NCI-H1694 treated with DMSO at 0.1 percent for 48 hours (cell line): ENCODE measurements around the gene UBA52.

Experiments
- DNase-seq: peaks from one replicate; lab custom pipeline; 2025; lab: John Stamatoyannopoulos, UW

Gene UBA52

GRCh38 chr19:18608805-18609716 lies 37.4 kb downstream of the UBA52 start:
- DNase-seq = no peak

- no peak for DNase-seq
These were observed 38.0 kb downstream of the UBA52 start for GRCh38 chr19:18609717-18610051.

- no peak for DNase-seq
These were observed 38.5 kb downstream of the UBA52 start for GRCh38 chr19:18610245-18610555.

DNA sequence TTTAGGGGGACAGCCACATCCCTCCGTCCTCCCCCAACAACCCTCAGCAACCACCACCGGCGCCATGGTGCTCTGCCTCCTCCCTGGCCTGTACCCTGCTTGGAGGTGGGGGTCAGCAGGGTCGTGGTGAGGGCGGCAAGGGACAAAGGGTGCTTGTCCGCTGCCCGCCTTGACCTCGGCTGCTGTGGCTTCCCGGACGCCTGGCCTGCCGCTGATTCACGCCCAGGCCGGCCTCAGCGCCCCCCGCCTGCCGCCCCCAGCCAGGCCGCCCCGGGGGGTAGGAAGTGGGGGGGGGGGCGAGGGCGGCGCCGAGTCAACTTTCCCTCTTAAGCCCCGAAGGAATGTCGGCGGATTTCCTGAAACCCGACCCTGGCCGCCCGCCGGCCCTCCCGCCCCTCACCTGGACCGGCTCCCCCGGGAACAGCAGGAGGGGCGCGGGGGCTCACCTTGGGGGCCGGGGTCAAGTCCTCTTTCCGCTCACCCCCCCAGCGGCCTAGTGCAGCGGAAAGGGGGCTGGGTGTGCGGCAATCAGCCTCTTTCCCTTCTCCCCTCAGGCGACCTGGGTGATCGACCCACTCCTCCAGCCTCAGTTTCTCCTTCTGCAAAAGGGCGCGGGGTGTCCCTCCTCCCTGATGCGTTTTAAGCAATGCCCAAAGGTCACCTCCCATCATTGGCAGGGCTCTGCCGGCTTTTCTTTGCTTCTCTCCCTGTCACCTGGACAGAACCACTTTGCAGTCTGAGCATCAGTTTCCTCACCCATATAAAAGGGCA lies 39.1 kb downstream of the UBA52 start:
- DNase-seq = no peak

- no peak for DNase-seq
These were observed 39.8 kb downstream of the UBA52 start for GRCh38 chr19:18611327-18612050.

DNA sequence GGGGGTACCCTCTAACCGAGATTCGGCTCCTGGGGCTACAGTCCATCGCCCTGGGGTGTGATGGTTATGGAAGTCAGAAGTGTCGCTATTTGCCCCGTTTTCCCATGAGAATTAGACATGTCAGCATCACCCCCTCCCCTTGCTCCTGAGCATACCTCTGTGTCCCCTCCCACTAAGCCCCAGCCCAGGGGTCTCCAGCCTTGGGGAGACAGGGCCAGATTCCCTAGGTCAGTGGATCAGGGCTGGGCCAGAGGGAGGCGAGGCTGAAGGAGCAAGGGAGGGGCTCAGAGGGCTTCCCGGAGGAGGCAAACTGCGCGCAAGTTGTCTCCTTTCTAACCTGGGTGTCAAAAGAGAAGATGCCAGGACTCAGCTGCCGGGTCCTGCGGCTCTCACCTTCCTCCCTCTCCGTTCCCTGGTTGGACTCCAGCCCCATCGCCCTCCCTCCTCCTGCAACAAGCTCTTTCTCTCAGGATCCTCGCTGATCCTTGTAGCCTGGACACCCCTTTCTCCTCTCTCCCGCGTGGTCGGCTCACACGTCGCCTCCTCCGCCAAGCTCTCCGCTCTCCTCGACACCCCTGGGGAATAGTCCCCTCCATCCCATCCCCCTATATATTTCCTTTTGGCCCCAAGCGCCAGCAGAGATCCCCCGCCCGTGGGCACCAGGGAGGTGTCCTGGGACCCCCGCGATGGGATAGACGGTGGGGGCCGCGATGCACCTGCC lies 40.6 kb downstream of the UBA52 start:
- no peak for DNase-seq

DNA sequence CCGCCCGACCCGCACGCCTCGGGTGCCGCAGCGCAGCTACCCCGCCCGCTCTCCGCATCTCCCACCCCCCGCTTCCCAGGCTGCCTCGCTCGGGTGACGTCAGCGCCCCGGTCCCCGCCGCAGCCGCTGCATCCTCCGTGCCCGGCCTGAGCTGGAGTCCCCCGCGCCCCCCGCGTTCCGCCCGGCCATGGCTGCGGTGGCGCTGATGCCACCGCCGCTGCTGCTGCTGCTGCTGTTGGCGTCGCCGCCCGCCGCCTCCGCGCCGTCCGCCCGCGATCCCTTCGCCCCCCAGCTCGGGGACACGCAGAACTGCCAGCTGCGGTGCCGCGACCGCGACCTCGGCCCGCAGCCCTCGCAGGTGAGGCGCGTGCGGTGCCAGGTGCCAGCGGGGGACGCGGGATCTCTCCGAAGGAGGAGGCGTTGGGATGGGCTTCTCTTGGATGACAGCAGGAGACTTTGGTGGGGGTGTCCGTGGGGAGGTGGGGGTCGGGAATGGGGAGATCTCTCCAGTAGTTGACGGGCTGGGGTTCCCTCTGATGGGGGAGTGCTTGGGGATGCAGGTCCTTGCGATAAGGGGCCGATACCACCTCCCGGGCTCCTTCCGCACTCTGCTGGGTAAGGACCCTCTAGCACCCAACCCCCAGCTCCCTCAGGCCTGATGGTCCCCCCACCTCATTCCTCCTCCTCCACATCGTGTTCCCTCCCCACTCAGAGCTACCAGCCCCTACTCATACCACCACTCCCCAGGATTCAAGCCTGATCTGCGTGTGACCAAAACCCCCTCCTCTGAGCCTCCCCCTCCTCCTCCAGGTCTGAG lies 41.3 kb downstream of the UBA52 start, which contains the start of gene TMEM59L:
TSS of gene TMEM59L (plus strand) at position 99 of the 817 bp plus-strand sequence. CDS start at position 188, 89 bp downstream.
- DNase-seq = no peak

DNA sequence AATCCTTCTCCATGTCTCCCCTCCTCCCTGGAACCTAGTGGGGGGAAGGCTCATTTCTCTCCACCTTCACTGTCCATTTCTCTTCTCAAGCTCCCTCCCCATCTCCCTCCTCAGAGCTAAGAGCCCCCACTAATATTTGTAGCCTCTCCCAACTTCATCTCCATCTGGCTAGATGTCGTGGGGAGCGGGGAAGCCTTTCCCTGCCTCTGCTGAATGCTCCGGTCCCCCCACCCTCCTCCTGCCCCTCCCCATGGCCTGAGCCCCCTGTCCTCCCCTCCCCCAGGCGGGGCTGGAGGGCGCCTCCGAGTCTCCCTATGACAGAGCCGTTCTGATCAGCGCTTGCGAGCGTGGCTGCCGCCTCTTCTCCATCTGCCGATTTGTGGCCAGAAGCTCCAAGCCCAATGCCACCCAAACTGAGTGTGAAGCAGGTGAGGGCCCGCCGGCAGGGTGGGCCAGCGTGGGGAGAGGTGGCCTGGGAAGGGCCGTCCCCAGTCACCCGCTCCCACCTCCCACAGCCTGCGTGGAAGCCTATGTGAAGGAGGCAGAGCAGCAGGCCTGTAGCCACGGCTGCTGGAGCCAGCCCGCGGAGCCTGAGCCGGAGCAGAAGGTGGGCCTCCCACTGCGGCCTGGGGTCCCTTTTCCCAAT lies 42.1 kb downstream of the UBA52 start:
- DNase-seq = peak; percentile 48

GRCh38 chr19:18616023-18616422 lies 44.4 kb downstream of the UBA52 start:
- no peak for DNase-seq

- DNase-seq = no peak
These were observed 45.9 kb downstream of the UBA52 start for GRCh38 chr19:18617562-18617961.

- DNase-seq = no peak
These were observed 46.6 kb downstream of the UBA52 start for GRCh38 chr19:18618236-18618635.

DNA sequence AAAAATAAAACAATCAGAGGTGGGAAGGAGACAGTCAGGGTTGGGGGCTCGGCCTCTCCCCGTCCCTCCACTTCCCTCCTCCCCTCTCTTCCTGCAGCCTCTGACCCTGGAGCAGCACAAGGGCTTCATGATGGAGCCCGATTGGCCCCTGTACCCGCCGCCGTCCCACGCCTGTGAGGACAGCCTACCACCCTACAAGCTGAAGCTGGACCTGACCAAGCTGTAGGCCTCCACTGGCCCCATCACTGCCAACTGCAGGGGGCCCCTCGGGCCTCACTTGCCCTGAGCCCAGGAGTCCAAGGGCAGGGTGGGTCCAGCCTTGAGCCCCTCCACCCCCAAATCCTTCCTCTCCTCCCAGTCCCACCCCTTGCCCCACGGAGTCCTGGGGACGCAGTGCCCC lies 48.7 kb downstream of the UBA52 start:
- no peak for DNase-seq

GRCh38 chr19:18620902-18621301 lies 49.2 kb downstream of the UBA52 start:
- no peak for DNase-seq

DNA sequence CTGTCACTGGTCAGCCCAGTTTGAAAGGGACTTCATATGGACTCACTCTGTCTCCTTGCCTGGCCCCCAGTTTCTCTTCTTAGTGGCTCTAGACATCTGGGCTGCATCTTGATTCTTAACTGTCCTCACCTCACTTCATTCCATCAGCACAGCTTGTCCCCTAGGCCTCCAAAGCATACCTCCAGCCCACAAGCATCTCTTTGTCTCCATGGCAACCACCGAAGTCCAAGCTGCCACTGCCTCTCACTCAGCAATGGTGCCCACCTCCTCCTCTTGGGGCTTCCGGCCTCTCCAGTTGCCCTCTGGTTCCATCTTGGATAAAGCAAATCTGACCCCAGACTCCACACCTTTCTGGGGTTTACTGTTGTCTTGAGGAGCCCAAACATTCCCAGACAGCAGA lies 55.2 kb downstream of the UBA52 start:
- DNase-seq = no peak
